K562 (cell line): ENCODE results near the gene BRAF. TPM values are rescaled to one million over a fixed set of nuclear protein-coding genes. Genes with fewer than 3 reads are reported as not detected.

ENCODE experiments used
- E2F8 ChIP-seq: fragments of 450-650 bp; IDR thresholded peaks from 2 replicates; pipeline ENCODE4 v1.7.1; 2018; ENCODE audit warnings: mild to moderate bottlenecking, low read depth; ENCODE audit not compliant: partially characterized antibody
- EWSR1 ChIP-seq: fragments of 450-650 bp; IDR thresholded peaks from 2 replicates; pipeline ENCODE4 v1.6.1; 2018; ENCODE audit warnings: borderline replicate concordance, mild to moderate bottlenecking, low read depth, moderate library complexity; ENCODE audit not compliant: partially characterized antibody
- FOXA3 ChIP-seq, 2 experiments: fragments of 450-650 bp in 1 of 2; sonication (generic) in 1 of 2; formaldehyde crosslinking; IDR thresholded peaks in 1 of 2; conservative IDR thresholded peaks in 1 of 2; 2 replicates each; pipeline versions ENCODE4 v1.4.0 to v1.8.0; 2020 to 2022; ENCODE audit warnings: mild to moderate bottlenecking in 2 of 2, missing genetic modification reagents in 1 of 2
- GATAD2A ChIP-seq: fragments of 450-650 bp; IDR thresholded peaks from 2 replicates; pipeline ENCODE4 v1.6.1; 2017
- MIER1 ChIP-seq: fragments of 450-650 bp; IDR thresholded peaks from 2 replicates; pipeline ENCODE4 v1.6.1; 2016; ENCODE audit warnings: antibody characterized with exemption, mild to moderate bottlenecking, low read depth
- ZNF165 ChIP-seq: fragments of 250-450 bp; sonication (Bioruptor Pico); IDR thresholded peaks from 2 replicates; pipeline ENCODE4 v1.4.0; 2020; ENCODE audit warnings: borderline replicate concordance
- polyA plus RNA-seq, 8 experiments: library from polyadenylated mRNA; depleted of rRNA in 4 of 8; stranded (reverse) in 5 of 8; unstranded in 3 of 8; fragments of >200 nt; fragmentation: Nextera tagmentation in 2 of 8; fragmentation: Illumina TruSeq in 1 of 8; extraction: Ambion mirVana in 2 of 8; extraction: Trizol in 1 of 8; gene quantifications; 2 replicates each; pipeline versions ENCODE4 v1.2.1 to v1.2.3, GENCODE V29; 2011 to 2014; ENCODE audit warnings: inconsistent platforms in 1 of 8, missing spikeins in 1 of 8
- total RNA-seq, 7 experiments: library from RNA; depleted of rRNA in 6 of 7; stranded (reverse); fragments of >200 nt in 6 of 7; fragmentation: Illumina TruSeq in 2 of 7; extraction: Trizol in 2 of 7; gene quantifications; 2 replicates each; pipeline versions ENCODE4 v1.2.1 to v1.2.3, GENCODE V29; 2011 to 2021; ENCODE audit warnings: low replicate concordance in 1 of 7
- TF ChIP-seq, protein P1 (sequence below): fragments of 450-650 bp; IDR thresholded peaks from 2 replicates; pipeline ENCODE4 v1.6.1; 2016; ENCODE audit warnings: low read depth

Gene BRAF
- total and polyA plus RNA-seq, 9 of the 15 experiments (the other 6 are each of a cell fraction or from before 2014, with no cell fraction given), result 3.6 to 38.3 (median 21.9) TPM

GRCh38 chr7:140924019-140924820 lies 509 bp downstream of the BRAF start (continued):
- TF ChIP-seq, protein P1, sequence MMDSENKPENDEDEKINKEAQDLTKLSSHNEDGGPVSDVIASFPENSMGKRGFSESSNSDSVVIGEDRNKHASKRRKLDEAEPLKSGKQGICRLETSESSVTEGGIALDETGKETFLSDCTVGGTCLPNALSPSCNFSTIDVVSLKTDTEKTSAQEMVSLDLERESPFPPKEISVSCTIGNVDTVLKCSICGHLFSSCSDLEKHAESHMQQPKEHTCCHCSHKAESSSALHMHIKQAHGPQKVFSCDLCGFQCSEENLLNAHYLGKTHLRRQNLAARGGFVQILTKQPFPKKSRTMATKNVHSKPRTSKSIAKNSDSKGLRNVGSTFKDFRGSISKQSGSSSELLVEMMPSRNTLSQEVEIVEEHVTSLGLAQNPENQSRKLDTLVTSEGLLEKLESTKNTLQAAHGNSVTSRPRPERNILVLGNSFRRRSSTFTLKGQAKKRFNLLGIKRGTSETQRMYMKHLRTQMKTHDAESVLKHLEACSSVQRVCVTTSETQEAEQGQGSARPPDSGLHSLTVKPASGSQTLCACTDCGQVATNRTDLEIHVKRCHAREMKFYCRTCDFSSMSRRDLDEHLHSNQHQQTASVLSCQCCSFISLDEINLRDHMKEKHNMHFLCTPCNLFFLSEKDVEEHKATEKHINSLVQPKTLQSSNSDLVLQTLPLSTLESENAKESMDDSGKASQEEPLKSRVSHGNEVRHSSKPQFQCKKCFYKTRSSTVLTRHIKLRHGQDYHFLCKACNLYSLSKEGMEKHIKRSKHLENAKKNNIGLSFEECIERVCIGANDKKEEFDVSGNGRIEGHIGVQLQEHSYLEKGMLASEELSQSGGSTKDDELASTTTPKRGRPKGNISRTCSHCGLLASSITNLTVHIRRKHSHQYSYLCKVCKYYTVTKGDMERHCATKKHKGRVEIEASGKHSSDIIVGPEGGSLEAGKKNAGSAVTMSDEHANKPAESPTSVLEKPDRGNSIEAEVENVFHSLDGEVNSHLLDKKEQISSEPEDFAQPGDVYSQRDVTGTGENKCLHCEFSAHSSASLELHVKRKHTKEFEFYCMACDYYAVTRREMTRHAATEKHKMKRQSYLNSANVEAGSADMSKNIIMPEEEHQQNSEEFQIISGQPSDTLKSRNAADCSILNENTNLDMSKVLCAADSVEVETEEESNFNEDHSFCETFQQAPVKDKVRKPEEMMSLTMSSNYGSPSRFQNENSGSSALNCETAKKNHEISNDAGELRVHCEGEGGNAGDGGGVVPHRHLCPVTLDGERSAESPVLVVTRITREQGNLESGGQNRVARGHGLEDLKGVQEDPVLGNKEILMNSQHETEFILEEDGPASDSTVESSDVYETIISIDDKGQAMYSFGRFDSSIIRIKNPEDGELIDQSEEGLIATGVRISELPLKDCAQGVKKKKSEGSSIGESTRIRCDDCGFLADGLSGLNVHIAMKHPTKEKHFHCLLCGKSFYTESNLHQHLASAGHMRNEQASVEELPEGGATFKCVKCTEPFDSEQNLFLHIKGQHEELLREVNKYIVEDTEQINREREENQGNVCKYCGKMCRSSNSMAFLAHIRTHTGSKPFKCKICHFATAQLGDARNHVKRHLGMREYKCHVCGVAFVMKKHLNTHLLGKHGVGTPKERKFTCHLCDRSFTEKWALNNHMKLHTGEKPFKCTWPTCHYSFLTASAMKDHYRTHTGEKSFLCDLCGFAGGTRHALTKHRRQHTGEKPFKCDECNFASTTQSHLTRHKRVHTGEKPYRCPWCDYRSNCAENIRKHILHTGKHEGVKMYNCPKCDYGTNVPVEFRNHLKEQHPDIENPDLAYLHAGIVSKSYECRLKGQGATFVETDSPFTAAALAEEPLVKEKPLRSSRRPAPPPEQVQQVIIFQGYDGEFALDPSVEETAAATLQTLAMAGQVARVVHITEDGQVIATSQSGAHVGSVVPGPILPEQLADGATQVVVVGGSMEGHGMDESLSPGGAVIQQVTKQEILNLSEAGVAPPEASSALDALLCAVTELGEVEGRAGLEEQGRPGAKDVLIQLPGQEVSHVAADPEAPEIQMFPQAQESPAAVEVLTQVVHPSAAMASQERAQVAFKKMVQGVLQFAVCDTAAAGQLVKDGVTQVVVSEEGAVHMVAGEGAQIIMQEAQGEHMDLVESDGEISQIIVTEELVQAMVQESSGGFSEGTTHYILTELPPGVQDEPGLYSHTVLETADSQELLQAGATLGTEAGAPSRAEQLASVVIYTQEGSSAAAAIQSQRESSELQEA, result no peak
- TF ChIP-seq GATAD2A (0 out of 2 replicates have a peak, but pooled peaks have one; percentile 68), ZNF165 (CRISPR knock-in tag) (no peak), EWSR1 (no peak), FOXA3 (CRISPR knock-in tag; conservative IDR thresholded peaks at IDR 0.05 in 1 of 2, IDR thresholded peaks at IDR 0.05 in 1 of 2) (peak; percentile 29 to 69; a peak in 1 of 4 replicates), E2F8 (peak; percentile 35), MIER1 (no peak)
